ENCODE data around the gene DRG2. TPM values are rescaled to one million over a fixed set of nuclear protein-coding genes. Genes with fewer than 3 reads are reported as not detected.
A peak's percentile ranks its signal among the peaks of the same experiment; 100 is the strongest.

DRG2 gene
- total and polyA plus RNA-seq, 2 of the 13 experiments (the other 11 are each of a cell fraction or from before 2014, with no cell fraction given): 20.1 to 26.6 TPM

DNA sequence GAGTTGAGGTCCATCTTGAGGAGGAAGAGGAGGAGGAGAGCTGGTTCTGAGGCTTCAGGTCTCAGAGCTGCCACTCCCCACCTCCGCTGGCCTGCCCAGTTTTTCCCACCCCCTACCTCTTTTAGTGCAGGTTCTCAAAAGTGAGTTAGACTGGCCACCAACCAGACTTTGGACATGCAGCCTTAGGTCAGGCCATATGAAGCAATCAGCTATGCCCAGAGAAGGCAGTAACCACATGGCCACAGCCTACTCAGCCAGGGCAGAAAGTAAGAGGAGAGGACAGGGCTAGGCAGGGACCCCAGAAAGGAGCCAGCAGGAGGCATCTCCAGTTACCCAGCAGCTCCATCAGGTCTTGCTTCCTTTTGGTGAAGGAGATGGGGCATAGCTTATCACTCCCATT is 29.8 kb downstream of the DRG2 start (continued):
- TF ChIP-seq, protein P1, sequence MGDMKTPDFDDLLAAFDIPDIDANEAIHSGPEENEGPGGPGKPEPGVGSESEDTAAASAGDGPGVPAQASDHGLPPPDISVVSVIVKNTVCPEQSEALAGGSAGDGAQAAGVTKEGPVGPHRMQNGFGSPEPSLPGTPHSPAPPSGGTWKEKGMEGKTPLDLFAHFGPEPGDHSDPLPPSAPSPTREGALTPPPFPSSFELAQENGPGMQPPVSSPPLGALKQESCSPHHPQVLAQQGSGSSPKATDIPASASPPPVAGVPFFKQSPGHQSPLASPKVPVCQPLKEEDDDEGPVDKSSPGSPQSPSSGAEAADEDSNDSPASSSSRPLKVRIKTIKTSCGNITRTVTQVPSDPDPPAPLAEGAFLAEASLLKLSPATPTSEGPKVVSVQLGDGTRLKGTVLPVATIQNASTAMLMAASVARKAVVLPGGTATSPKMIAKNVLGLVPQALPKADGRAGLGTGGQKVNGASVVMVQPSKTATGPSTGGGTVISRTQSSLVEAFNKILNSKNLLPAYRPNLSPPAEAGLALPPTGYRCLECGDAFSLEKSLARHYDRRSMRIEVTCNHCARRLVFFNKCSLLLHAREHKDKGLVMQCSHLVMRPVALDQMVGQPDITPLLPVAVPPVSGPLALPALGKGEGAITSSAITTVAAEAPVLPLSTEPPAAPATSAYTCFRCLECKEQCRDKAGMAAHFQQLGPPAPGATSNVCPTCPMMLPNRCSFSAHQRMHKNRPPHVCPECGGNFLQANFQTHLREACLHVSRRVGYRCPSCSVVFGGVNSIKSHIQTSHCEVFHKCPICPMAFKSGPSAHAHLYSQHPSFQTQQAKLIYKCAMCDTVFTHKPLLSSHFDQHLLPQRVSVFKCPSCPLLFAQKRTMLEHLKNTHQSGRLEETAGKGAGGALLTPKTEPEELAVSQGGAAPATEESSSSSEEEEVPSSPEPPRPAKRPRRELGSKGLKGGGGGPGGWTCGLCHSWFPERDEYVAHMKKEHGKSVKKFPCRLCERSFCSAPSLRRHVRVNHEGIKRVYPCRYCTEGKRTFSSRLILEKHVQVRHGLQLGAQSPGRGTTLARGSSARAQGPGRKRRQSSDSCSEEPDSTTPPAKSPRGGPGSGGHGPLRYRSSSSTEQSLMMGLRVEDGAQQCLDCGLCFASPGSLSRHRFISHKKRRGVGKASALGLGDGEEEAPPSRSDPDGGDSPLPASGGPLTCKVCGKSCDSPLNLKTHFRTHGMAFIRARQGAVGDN (CRISPR knock-in tag; IDR thresholded peaks at IDR 0.05): peak; percentile 38; the same call in 1 of the 2 replicates
- TF ChIP-seq RELA (CRISPR knock-in tag; IDR thresholded peaks at IDR 0.05): no peak
- no peak for TF ChIP-seq GLI4 (CRISPR knock-in tag; IDR thresholded peaks at IDR 0.05; ENCODE audit: borderline replicate concordance)
- TF ChIP-seq ZNF10 (CRISPR knock-in tag; IDR thresholded peaks at IDR 0.05; ENCODE audit: borderline replicate concordance, low read depth): no peak
- no peak for TF ChIP-seq ZNF556 (CRISPR knock-in tag; IDR thresholded peaks at IDR 0.05; ENCODE audit: borderline replicate concordance)
- TF ChIP-seq PCBP2 (optimal IDR thresholded peaks at IDR 0.05; ENCODE audit: low read depth, low read length, poor library complexity, severe bottlenecking): no peak
- TF ChIP-seq ZMYM3 (CRISPR knock-in tag; IDR thresholded peaks at IDR 0.05): peak; percentile 61
- TF ChIP-seq, protein P2, sequence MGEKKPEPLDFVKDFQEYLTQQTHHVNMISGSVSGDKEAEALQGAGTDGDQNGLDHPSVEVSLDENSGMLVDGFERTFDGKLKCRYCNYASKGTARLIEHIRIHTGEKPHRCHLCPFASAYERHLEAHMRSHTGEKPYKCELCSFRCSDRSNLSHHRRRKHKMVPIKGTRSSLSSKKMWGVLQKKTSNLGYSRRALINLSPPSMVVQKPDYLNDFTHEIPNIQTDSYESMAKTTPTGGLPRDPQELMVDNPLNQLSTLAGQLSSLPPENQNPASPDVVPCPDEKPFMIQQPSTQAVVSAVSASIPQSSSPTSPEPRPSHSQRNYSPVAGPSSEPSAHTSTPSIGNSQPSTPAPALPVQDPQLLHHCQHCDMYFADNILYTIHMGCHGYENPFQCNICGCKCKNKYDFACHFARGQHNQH (CRISPR knock-in tag; IDR thresholded peaks at IDR 0.05): no peak
- no peak for TF ChIP-seq NR2F6 (IDR thresholded peaks at IDR 0.05)
- peak; percentile 28; the same call in 1 of the 2 replicates for TF ChIP-seq NR2F6 (CRISPR knock-in tag; IDR thresholded peaks at IDR 0.05)
- TF ChIP-seq ZFX (CRISPR knock-in tag; IDR thresholded peaks at IDR 0.05; ENCODE audit: low read depth): peak; percentile 29; the same call in 1 of the 2 replicates
- TF ChIP-seq CEBPG (CRISPR knock-in tag; IDR thresholded peaks at IDR 0.05): peak; percentile 92
- TF ChIP-seq MXI1 (IDR thresholded peaks at IDR 0.05; ENCODE audit: borderline replicate concordance, low read depth, low read length): 0 out of 3 replicates have a peak, but pooled peaks have one; percentile 25
- TF ChIP-seq HNF4G (IDR thresholded peaks at IDR 0.05; ENCODE audit: borderline replicate concordance, low read depth, low read length): peak; percentile 64; the same call in 1 of the 2 replicates
- 0 out of 2 replicates have a peak, but pooled peaks have one; percentile 37 for TF ChIP-seq HNF4G (CRISPR knock-in tag; IDR thresholded peaks at IDR 0.05; ENCODE audit: borderline replicate concordance, low read depth)
- TF ChIP-seq NR3C1 (CRISPR knock-in tag; IDR thresholded peaks at IDR 0.05): no peak
- TF ChIP-seq EHMT2 (IDR thresholded peaks at IDR 0.05; ENCODE audit: borderline replicate concordance, low read depth, low read length): no peak
- 0 out of 2 replicates have a peak, but pooled peaks have one; percentile 28 for TF ChIP-seq DPF2 (CRISPR knock-in tag; IDR thresholded peaks at IDR 0.05; ENCODE audit: borderline replicate concordance, low read depth)

All from HepG2 (cell line).